HL-60/S4 treated with phorbol 12-myristate 13-acetate at 8.2 ng/mL for 4 days and 3 days (cell line): Measurements from ENCODE around the gene CRHBP.

Source experiments
- in situ Hi-C: fragments of 300-500 bp; cut with MboI; formaldehyde crosslinking; loops from 2 replicates; pipeline ENCODE4 v1.15.0; 2022; ENCODE audit warnings: low sequenced_read_pairs

CRHBP gene

DNA sequence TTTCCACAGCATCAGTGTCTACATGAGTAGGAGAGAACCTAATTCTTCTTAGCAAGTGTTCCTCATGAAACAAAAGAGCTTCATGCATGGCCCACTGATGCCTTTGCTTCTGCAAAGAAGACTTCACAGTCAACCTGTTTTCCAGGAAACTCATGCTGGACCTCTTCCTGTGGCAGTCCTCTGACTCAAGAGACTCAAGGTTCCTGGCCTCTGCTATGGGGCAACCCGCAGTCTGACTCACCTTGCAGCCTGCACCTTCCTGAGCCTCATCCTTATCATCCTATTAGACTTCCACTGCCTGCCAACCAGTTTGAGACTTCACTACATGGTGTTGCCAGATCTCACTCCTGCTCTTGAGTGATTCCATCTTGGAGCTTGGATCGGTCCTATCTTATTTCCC, 59.8 kb downstream of the CRHBP start:
- in situ Hi-C loops, result no loop called here

DNA sequence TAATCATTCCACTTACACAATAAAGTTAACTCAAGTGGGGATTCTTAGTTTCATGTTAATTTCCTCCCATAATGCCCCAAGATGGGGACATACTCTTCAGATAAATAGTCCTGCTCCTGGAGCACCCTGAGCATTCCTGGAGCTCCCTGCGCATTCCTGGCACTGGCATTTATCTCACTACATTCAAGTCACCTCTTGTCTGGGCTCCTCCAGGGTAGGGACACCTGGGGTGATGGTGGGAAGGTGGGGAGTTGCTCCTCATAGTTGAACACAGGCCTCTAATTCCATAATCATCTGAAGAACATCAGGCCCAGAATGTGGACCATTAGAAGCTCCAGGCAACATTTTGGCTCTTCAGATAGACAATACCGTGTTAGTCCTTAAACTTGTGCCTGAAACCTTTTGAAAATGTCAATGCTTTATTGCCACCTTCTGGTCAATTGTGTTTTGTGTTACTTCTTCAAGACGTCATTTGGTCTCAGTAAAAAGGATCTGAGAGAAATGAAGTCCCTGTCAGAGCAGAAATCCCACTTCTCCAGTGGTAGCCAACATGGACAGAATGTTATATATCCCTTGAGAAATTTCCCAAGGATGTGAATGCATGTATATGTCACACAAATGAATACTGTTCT, 63.2 kb downstream of the CRHBP start:
- in situ Hi-C loops, result no loop called here

DNA sequence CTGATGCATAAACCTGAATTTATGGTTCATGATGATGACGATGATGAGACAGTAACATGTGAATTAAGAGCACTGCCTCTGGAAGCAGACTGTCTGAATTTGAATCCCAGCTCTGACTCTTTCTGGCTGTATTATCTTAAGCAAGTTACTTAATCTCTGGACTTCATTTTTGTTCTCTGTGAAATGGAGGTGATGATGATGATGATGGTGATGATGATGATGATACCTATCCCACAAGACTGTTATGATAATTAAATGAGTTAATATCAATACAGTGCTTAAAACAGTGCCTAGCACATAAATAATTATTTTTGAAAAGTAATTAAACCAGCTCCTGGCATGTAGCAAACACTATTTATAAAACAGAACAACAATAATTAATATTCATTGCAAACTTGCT, 64.1 kb downstream of the CRHBP start:
- in situ Hi-C loops, result no loop called here

DNA sequence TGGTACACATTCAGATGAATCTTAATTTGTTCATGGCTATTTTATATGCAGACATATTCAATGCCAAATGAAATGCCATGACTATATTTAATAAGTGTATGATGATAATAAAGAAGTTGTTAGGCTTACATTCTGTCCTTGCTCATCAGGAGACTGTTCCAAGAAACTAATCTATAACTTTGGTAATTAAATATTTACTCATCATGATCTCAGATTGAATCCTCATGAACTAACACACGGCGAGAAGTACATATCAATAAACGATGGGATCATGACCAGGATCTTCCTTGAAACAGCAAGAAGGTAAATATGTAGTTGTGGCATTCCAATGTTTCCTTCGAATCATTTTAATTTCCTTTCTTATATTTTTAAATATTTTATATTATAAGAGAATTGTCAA, 64.8 kb downstream of the CRHBP start:
- in situ Hi-C loops, result no loop called here
